Bronchial epithelial cell (primary cell): ENCODE data around the gene IFT22. TPM values are rescaled to one million over a fixed set of nuclear protein-coding genes. Genes with fewer than 3 reads are reported as not detected.
"Not testable (repeated sequence)": the region's sequence is repeated elsewhere in the genome, so short reads cannot be mapped to it uniquely, and the experiment has no call there.

Source experiments
- DNase-seq: peaks from one replicate; pipeline ENCODE4 v3.0.0-alpha.2; 2010; ENCODE audit warnings: low read depth
- FAIRE-seq: peaks from 2 replicates; lab custom pipeline; 2011; peaks lifted over from hg19 to GRCh38; lab: Jason Lieb, UNC
- H3K27me3 ChIP-seq: 2 replicates; pipeline ENCODE4 v1.5.1; 2011; ENCODE audit warnings: low read length; ENCODE audit not compliant: control insufficient read depth, insufficient read depth
- H3K36me3 ChIP-seq: 2 replicates; pipeline ENCODE4 v1.5.1; 2011; ENCODE audit warnings: low read length; ENCODE audit not compliant: control insufficient read depth, insufficient read depth
- H3K4me3 ChIP-seq: 2 replicates; pipeline ENCODE4 v1.5.1; 2011; ENCODE audit warnings: mild to moderate bottlenecking, low read depth, low read length, control low read depth
- CTCF ChIP-seq: IDR thresholded peaks from 2 replicates; pipeline ENCODE4 v1.5.1; 2011; ENCODE audit warnings: mild to moderate bottlenecking, moderate library complexity, low read length, control low read depth, inconsistent platforms; ENCODE audit not compliant: insufficient read depth, severe bottlenecking
- total RNA-seq: library from RNA; depleted of rRNA; stranded (reverse); fragments of >200 nt; gene quantifications from 2 replicates; pipeline ENCODE4 v1.2.1, GENCODE V29; 2014

Gene IFT22
- total RNA-seq, 1 donor from 2014 or later, result 6.3 TPM

DNA sequence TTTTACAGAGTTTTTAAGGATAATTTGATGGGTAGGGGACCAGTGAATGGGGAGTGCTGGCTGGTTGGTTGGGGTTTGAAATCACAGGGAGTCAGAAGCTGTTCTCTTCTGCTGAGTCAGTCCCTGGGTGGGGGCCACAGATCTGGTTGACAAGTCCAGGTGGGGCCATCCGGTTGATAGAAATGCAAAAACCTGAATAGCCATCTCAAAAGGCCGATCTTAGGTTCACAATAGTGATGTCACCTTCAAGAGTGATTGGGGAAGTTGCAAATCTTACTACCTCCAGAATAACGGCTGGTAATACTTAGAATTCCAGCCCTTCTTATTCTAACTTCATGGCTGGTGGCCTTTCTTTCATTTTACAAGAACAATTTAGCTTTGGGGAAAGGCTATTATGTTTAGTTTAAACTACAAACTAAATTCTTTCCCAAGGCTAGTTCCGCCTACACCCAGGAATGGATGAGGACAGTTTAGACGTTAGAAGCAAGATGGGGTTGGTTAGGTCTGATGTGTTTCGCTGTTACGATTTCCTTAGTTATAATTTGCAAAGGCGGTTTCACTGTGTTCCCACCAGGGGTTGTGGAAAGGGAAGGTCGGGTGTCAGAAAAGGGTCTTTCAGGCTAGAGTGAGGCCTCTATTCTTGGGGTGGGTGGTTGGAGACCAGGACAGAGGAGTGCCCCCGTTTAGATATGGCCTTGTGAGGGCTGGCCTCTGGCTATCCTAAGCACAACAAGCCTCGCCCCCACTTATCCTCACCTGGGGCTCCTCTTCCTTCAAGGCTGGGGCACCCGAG is 27.4 kb downstream of the IFT22 start:
- Histone ChIP-seq H3K4me3 (no peak overlapping the region), H3K36me3 (no peaks in the 10 kb centered on the region), H3K27me3 (peaks cover 2% of the 10 kb centered on the region)
- no peak for TF ChIP-seq CTCF
- DNase-seq (no peak), FAIRE-seq (peak; percentile 47)

- H3K4me3 ChIP-seq, DNase-seq, H3K36me3 ChIP-seq, FAIRE-seq, H3K27me3 ChIP-seq: not testable (repeated sequence)
Observed at GRCh38 chr7:101293069-101294021, 28.3 kb downstream of the IFT22 start.

DNA sequence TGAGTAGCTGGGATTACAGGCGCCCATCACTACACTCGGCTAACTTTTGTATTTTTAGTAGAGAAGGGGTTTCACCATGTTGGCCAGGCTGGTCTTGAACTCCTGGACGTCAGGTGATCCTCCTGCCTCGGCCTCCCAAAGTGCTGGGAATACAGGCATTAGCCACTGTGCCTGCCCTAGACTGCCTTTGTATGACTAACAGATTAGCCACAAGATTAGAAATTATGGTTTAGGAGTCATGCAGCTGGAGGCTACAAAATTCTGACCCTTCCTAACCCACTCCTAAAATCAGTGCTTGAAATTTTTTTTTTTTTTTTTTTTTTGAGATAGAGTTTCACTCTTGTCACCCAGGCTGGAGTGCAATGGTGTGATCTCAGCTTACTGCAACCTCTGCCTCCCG is 29.0 kb downstream of the IFT22 start:
- FAIRE-seq, H3K36me3 ChIP-seq, H3K27me3 ChIP-seq, DNase-seq, H3K4me3 ChIP-seq: not testable (repeated sequence)

DNA sequence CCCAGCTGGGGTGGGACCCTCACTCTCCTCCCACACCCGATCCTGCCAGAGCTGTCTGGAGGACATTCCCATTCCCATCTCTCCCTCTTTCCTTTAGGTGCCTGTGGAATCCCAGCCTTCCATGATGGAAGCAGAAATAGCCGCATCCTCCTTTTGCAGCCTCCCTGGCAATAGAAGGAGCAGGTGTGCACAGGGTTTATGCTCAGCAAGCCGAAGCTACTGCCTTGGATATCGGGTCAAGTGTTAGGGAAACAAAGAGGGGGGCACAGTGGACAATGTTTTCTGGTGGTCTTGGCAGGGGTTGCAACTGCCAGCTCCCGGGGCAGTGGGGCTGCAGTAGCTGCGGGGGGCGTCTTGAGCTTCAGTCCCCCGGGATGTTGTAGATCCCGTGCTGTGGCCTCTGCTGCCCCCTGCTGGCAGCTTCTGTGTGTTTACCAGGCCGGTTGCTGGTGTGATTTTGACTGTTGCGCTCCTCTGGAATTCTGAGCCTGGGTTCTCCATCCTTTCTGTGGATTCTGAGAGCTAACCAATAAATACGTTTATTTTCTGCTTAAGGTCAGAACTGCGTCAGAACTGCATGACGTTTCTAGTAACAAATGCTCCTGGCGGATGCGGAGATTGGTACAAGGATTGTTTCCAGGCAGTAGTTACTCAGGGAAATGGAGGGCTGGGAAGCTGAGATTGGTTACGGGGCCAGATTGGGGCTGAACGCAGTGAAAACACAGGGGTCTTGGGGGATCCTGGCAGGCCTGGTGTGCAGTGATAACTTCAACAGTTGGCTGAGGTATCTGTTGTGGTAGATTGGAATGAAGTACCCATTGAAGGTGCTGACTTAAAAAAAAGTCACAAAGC is 31.2 kb downstream of the IFT22 start:
- FAIRE-seq, H3K36me3 ChIP-seq, H3K27me3 ChIP-seq, DNase-seq, H3K4me3 ChIP-seq: not testable (repeated sequence)
- peak; percentile 65 for TF ChIP-seq CTCF

GRCh38 chr7:101289687-101290086 is 31.9 kb downstream of the IFT22 start:
- not testable (repeated sequence) for DNase-seq, H3K4me3 ChIP-seq, H3K36me3 ChIP-seq, H3K27me3 ChIP-seq
- FAIRE-seq, result peak; percentile 94

GRCh38 chr7:101288439-101288838 is 33.2 kb downstream of the IFT22 start:
- no peak for FAIRE-seq
- no peak for DNase-seq
- no peak for TF ChIP-seq CTCF
- Histone ChIP-seq H3K27me3 (peaks cover 2% of the 10 kb centered on the region), H3K4me3 (no peak overlapping the region), H3K36me3 (no peaks in the 10 kb centered on the region)
